ENCODE data around the gene MAP3K8. TPM values are rescaled to one million over a fixed set of nuclear protein-coding genes. Genes with fewer than 3 reads are reported as not detected.

Gene MAP3K8
- total and polyA plus RNA-seq, 2 of the 8 experiments (the other 6 are each of a cell fraction or from before 2014, with no cell fraction given): 5.6 to 6.0 TPM

GRCh38 chr10:30490289-30491000 lies 56.5 kb downstream of the MAP3K8 start (continued):
- no peak for TF ChIP-seq POLR2A (IDR thresholded peaks at IDR 0.05; ENCODE audit: control extremely low read depth in 1 of 2, low read depth in 2 of 2, low read length in 2 of 2)
- TF ChIP-seq SAP30 (IDR thresholded peaks at IDR 0.05; ENCODE audit: insufficient read depth, insufficient replicate concordance, low read length): no peak
- no peak for TF ChIP-seq ASH2L (IDR thresholded peaks at IDR 0.05; ENCODE audit: low read length)
- TF ChIP-seq EP300 (IDR thresholded peaks at IDR 0.05; ENCODE audit: borderline replicate concordance in 1 of 2, low read depth in 2 of 2, low read length in 2 of 2): no peak
- TF ChIP-seq HDAC2 (IDR thresholded peaks at IDR 0.05; ENCODE audit: borderline replicate concordance in 1 of 2, low read depth in 2 of 2, low read length in 2 of 2): no peak
- TF ChIP-seq TBP (IDR thresholded peaks at IDR 0.05; ENCODE audit: low read depth, low read length): no peak
- no peak for TF ChIP-seq EZH2 (IDR thresholded peaks at IDR 0.05; ENCODE audit: low read depth, low read length, severe bottlenecking)

Data from H1 (cell line).